RKO (cell line): ENCODE data around the gene POLR2F.

Source experiments
- DNase-seq: peaks from one replicate; pipeline ENCODE4 v3.0.0-alpha.2; 2016; ENCODE audit warnings: low spot score

Gene POLR2F

GRCh38 chr22:37953437-37954179, at the start of gene POLR2F, which contains the start of gene C22orf23:
TSS of gene POLR2F (plus strand) at chr22:37953699. CDS start at chr22:37953788, 89 bp downstream.
TSS of gene C22orf23 (minus strand) at chr22:37953601. CDS start at chr22:37953149, 452 bp downstream.
- DNase-seq, result peak; percentile 96

- peak; percentile 98 for DNase-seq
Observed at GRCh38 chr22:37904572-37905533, 48.6 kb upstream of the POLR2F start.

DNA sequence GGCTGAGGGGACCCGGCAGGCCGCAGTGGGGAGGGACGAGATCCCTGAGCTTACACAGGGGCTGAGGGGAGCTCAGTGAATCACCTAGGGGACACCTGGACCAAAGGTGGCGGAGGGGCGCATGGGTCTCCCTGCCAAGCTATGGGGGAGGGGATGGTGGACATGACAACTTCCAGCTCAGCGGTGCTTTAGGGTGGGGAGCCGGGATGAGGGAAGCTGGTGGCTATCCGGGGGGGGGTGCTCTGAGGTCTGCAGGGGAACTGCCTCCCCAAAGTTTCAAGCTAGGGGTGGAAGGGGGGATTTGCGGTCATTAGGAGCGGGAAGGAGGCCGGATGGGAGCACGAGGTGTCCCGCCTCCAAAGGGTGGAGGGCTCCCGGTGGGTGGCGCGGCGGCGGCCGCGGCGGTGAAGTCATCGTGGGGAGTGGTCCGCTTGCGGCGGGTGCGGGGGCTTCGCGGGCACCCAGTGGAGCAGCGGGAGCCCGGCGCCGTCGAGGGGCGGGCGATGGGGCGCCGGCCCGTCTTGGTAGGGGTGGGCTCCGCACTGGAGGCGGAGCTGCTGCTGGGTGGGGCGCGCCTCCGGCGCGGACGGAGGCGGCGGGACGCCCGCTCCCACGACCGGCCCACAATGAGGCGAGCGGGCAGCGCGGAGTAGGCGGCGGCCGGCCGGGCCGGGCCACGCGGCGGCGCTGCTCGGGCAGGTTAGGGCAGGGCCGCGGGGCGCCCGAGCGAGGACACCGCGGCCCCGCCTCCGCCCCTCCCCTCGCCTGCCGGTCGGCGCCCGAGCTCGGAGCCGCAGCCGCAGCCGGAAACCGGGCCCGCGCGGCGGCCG, 47.8 kb upstream of the POLR2F start, which contains the start of gene MICALL1:
MICALL1 (plus strand) TSS at position 764 of the 830 bp plus-strand sequence. CDS start 126 bp downstream, outside the sequence.
- peak; percentile 82 for DNase-seq

- peak; percentile 48 for DNase-seq
Observed at GRCh38 chr22:37906364-37907008, 47.0 kb upstream of the POLR2F start.

- peak; percentile 43 for DNase-seq
Observed at GRCh38 chr22:37907036-37907954, 46.2 kb upstream of the POLR2F start.

DNA sequence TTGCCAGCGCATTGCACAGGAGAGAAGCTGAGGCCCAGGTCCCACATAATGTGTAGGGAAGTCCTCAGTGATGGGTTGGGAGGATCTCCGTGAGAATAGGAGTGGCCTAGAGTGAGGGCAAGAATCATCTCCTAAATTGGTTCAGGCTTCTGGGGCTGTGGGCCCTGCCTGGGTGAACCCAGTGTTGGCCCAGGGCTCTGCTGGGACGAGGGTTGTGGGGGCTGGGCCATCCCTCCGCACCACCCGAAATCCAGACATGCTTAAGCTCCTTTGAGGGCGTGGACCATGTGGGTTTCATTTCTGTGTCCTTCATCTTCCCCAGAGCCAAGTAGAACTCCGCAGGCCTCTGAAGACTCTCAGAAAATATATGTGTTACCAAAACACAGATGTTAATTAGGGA, 43.7 kb upstream of the POLR2F start:
- no peak for DNase-seq

DNA sequence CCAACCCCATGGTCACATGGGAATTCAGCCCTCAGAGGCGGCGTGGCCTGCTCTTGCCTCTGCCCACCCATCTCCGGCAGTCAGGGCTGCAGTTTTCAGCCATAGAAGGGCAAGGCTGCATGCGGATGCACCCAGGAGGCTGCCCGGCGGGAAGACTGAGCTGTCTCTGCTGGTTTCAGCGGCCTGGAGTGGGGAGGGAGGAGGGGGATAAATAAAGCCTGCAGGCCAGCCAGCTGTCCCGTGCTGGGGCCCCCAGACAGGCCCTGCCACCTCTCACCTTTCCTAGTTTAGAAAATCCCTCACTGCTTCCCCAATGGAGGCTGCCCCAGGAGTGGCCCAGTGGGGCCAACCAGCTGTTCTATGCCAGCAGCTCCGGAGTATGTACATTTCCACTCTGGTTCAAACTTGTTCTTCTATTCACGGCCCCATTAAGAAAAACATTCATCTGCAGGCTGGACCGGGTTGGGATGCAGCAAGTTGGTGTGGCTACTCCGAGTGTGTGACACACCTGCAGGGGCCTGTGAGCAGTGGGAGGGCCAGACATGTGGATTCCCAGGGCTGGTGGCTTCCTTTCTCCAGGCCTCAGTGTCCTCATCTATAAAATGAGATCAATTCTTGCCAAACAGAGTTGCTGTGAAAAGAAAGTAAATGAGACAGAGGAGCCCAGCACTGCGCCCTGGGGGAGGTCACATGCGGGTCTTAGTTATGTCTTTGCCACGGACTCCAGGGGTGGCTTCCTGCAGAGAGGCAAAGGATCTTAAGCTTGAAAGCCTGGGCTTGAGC, 42.4 kb upstream of the POLR2F start:
- no peak for DNase-seq

GRCh38 chr22:37911697-37912096, 41.8 kb upstream of the POLR2F start:
- DNase-seq, result no peak

DNA sequence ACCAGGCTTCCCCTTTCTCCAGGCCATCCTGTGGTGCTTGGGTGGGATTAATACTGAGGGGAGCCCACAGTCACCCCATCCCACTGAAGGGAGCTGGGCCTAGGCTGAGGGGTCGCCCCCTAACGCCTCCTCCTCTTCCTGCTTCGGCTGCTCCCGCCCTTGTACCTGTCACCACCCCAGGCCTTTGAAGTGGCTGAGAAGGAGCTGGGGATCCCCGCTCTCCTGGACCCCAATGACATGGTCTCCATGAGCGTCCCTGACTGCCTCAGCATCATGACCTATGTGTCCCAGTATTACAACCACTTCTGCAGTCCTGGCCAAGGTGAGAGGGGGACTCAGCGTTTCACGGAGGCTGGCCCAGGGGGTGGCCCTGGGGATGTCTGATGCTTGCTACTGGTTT, 41.3 kb upstream of the POLR2F start:
- no peak for DNase-seq

DNA sequence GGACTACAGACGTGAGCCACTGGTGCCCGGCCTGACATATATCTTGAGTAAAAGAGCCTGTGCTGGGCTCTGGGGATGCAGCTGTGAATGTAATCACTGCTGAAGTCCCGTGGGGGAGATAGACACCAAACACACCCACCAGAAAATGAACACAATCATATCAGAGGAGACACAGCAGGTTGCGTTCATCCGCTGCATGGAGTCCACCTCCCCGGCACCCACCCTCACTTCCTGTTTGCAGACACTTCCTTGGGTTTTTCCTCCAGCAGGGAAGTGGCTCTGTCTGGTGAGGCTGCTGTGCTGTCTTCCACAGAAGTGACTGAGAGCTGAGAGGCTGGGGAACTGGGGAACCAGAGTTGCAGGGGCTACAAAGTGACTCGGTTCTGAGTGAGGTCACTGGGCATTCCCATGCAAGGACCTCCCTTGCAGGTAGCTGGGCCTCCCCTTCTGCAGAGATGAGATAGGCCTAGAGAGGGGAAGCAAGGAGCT, 40.2 kb upstream of the POLR2F start:
- no peak for DNase-seq

GRCh38 chr22:37916311-37916710, 37.2 kb upstream of the POLR2F start:
- DNase-seq, result no peak

- DNase-seq, result no peak
Observed at GRCh38 chr22:37917874-37918548, 35.5 kb upstream of the POLR2F start.

- no peak for DNase-seq
Observed at GRCh38 chr22:37918580-37919270, 34.8 kb upstream of the POLR2F start.

- no peak for DNase-seq
Observed at GRCh38 chr22:37920126-37920525, 33.4 kb upstream of the POLR2F start.

DNA sequence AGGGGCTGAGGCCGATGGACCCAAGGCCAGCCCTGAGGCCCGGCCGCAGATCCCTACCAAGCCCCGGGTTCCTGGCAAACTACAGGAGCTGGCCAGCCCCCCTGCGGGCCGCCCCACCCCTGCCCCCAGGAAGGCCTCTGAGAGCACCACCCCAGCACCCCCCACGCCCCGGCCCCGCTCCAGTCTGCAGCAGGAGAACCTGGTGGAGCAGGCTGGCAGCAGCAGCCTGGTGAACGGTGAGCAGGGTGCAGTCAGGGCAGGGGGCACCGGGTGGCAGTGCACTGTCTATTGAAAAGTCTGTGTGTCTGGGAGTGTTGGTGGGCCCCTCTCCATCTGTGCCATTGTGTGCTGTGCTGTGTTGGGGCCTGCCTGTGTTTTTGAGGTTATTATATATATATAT, 31.3 kb upstream of the POLR2F start:
- no peak for DNase-seq

- no peak for DNase-seq
Observed at GRCh38 chr22:37923927-37924326, 29.6 kb upstream of the POLR2F start.

DNA sequence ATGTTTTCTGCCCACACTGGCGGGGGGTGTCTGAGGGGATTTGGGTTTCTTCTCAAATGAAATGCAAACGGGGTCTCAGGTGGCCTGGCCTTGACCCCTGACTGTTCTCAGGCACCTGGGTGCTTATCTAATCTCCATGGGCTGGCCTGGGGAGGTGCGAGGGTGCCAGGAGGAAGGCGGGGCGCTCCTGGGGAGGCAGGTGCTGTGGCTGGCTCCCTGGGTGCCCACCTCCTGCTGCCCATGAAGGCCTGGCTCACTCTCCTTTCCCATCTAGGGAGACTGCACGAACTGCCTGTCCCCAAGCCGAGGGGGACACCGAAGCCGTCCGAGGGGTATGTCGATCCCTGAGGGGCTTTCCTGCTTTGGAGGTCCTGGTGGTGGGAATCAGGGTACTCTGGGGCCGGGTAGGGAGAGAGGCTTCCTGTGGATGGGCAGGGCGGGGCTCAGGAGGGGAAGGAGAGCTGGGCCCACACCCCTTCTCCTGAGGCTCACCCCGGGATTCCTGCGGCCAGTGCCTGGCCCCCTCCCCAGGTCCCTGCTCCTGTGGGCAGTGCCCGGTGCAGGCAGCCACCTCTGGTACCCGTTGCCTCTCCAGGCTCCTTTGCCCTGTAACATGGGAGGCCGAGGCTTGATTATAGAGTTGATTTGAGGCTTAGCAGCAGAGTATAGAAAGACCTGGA, 29.0 kb upstream of the POLR2F start:
- DNase-seq, result no peak
